HG03135 (cell line): ENCODE results near the gene STX7.
A peak's percentile ranks its signal among the peaks of the same experiment; 100 is the strongest.

ENCODE experiments used
- ATAC-seq: cut with Tn5 transposase; IDR thresholded peaks from one replicate; pipeline ENCODE4 v1.9.1; 2021; ENCODE audit warnings: mild to moderate bottlenecking, moderate library complexity; ENCODE audit not compliant: unreplicated experiment

STX7 gene

GRCh38 chr6:132506869-132507808, 5.8 kb downstream of the STX7 start:
- no peak for ATAC-seq

GRCh38 chr6:132506461-132506860, 6.5 kb downstream of the STX7 start:
- no peak for ATAC-seq

GRCh38 chr6:132505158-132505557, 7.8 kb downstream of the STX7 start:
- ATAC-seq = no peak

- ATAC-seq = no peak
These were observed 8.2 kb downstream of the STX7 start for GRCh38 chr6:132504757-132505156.

- no peak for ATAC-seq
These were observed 13.2 kb downstream of the STX7 start for GRCh38 chr6:132499757-132500156.

- ATAC-seq = peak; percentile 52
These were observed 14.3 kb downstream of the STX7 start for GRCh38 chr6:132498638-132499037.

GRCh38 chr6:132496519-132497180, 16.3 kb downstream of the STX7 start:
- ATAC-seq = no peak

- peak; percentile 40 for ATAC-seq
These were observed 17.3 kb downstream of the STX7 start for GRCh38 chr6:132495604-132496079.

- ATAC-seq = no peak
These were observed 18.0 kb downstream of the STX7 start for GRCh38 chr6:132494954-132495353.

GRCh38 chr6:132491881-132492280, 21.0 kb downstream of the STX7 start:
- no peak for ATAC-seq

- ATAC-seq = no peak
These were observed 21.6 kb downstream of the STX7 start for GRCh38 chr6:132491303-132491702.

- ATAC-seq = no peak
These were observed 22.3 kb downstream of the STX7 start for GRCh38 chr6:132490478-132491204.

GRCh38 chr6:132490024-132490423, 22.9 kb downstream of the STX7 start:
- ATAC-seq = no peak

- no peak for ATAC-seq
These were observed 23.5 kb downstream of the STX7 start for GRCh38 chr6:132489376-132489775.

- ATAC-seq = no peak
These were observed 25.2 kb downstream of the STX7 start for GRCh38 chr6:132487762-132488161.

- no peak for ATAC-seq
These were observed 28.3 kb downstream of the STX7 start for GRCh38 chr6:132484680-132485018.

- ATAC-seq = peak; percentile 72
These were observed 28.9 kb downstream of the STX7 start for GRCh38 chr6:132483779-132484679.

- no peak for ATAC-seq
These were observed 30.3 kb downstream of the STX7 start for GRCh38 chr6:132482581-132482980.

GRCh38 chr6:132481189-132481588, 31.7 kb downstream of the STX7 start:
- ATAC-seq = no peak

- no peak for ATAC-seq
These were observed 33.8 kb downstream of the STX7 start for GRCh38 chr6:132479131-132479530.
